WTC11 (cell line): ENCODE data around the gene HPCAL1. TPM values are rescaled to one million over a fixed set of nuclear protein-coding genes. Genes with fewer than 3 reads are reported as not detected.

Experiments used
- ATAC-seq: fragments of 200-7000 bp; cut with Tn5 transposase; 2 replicates; pipeline ENCODE4 v1.10.0; 2021; ENCODE audit warnings: mild to moderate bottlenecking, moderate library complexity
- CTCF ChIA-PET: fragments of 300-600 bp; sonication (Branson Sonifier 250); formaldehyde crosslinking; loops from one replicate; lab custom pipeline; 2021; ENCODE audit warnings: antibody characterized with exemption; lab: Charles Lee
- POLR2A ChIA-PET: fragments of 350-600 bp; sonication (Branson Sonifier 250); formaldehyde crosslinking; loops from one replicate; lab custom pipeline; 2021; ENCODE audit warnings: antibody characterized with exemption; lab: Charles Lee
- DNase-seq: peaks from one replicate; pipeline ENCODE4 v3.0.0; 2021; ENCODE audit warnings: low spot score
- H3K27ac Mint-ChIP-seq: 2 replicates; pipeline ENCODE4 v1.8.0; 2021; ENCODE audit warnings: mixed read lengths
- H3K27me3 Mint-ChIP-seq: 2 replicates; pipeline ENCODE4 v1.8.0; 2021; ENCODE audit warnings: low read depth, mild to moderate bottlenecking, moderate library complexity, mixed read lengths
- H3K36me3 Mint-ChIP-seq: 2 replicates; pipeline ENCODE4 v1.8.0; 2021; ENCODE audit warnings: mixed read lengths
- H3K4me1 Mint-ChIP-seq: 2 replicates; pipeline ENCODE4 v1.8.0; 2022; ENCODE audit warnings: mixed read lengths
- H3K4me3 Mint-ChIP-seq: 2 replicates; pipeline ENCODE4 v1.8.0; 2021; ENCODE audit warnings: mild to moderate bottlenecking, moderate library complexity, mixed read lengths
- H3K9me3 Mint-ChIP-seq: 2 replicates; pipeline ENCODE4 v1.8.0; 2021; ENCODE audit warnings: mixed read lengths
- ATF2 ChIP-seq: sonication (generic); formaldehyde crosslinking; IDR thresholded peaks from 2 replicates; pipeline ENCODE4 v1.8.1; 2022; ENCODE audit warnings: low read depth, missing genetic modification reagents, borderline replicate concordance
- CTCF ChIP-seq: fragments of 200-600 bp; IDR thresholded peaks from 2 replicates; pipeline ENCODE4 v1.8.0; 2022; ENCODE audit warnings: antibody characterized with exemption
- ELF4 ChIP-seq: sonication (generic); formaldehyde crosslinking; IDR thresholded peaks from 2 replicates; pipeline ENCODE4 v1.8.1; 2022; ENCODE audit warnings: low read depth, mild to moderate bottlenecking, moderate library complexity, missing genetic modification reagents
- ETV6 ChIP-seq: sonication (generic); formaldehyde crosslinking; IDR thresholded peaks from 2 replicates; pipeline ENCODE4 v1.8.1; 2022; ENCODE audit warnings: mild to moderate bottlenecking, missing genetic modification reagents
- GABPB1 ChIP-seq: sonication (generic); formaldehyde crosslinking; IDR thresholded peaks from 2 replicates; pipeline ENCODE4 v1.8.1; 2023; ENCODE audit warnings: mild to moderate bottlenecking, missing genetic modification reagents
- GRHL2 ChIP-seq: fragments of 250-450 bp; sonication (Bioruptor Pico); IDR thresholded peaks from 2 replicates; pipeline ENCODE4 v1.8.0; 2022; ENCODE audit warnings: mild to moderate bottlenecking, moderate library complexity; ENCODE audit not compliant: insufficient replicate concordance, severe bottlenecking
- HMGA2 ChIP-seq: fragments of 250-450 bp; sonication (Bioruptor Pico); IDR thresholded peaks from 2 replicates; pipeline ENCODE4 v1.4.0; 2021; ENCODE audit warnings: mild to moderate bottlenecking, moderate library complexity
- MAX ChIP-seq: sonication (generic); formaldehyde crosslinking; IDR thresholded peaks from 2 replicates; pipeline ENCODE4 v1.8.0; 2022; ENCODE audit warnings: mild to moderate bottlenecking, missing genetic modification reagents
- MYBL2 ChIP-seq: sonication (generic); formaldehyde crosslinking; IDR thresholded peaks from 2 replicates; pipeline ENCODE4 v1.8.1; 2023; ENCODE audit warnings: mild to moderate bottlenecking, moderate library complexity, missing genetic modification reagents
- NFATC4 ChIP-seq: fragments of 250-450 bp; sonication (Bioruptor Pico); IDR thresholded peaks from 2 replicates; pipeline ENCODE4 v1.9.0; 2021; ENCODE audit warnings: mild to moderate bottlenecking
- NFE2L1 ChIP-seq: sonication (generic); formaldehyde crosslinking; IDR thresholded peaks from 2 replicates; pipeline ENCODE4 v1.8.1; 2023; ENCODE audit warnings: missing genetic modification reagents
- NFYB ChIP-seq: sonication (generic); formaldehyde crosslinking; conservative IDR thresholded peaks from 2 replicates; pipeline ENCODE4 v1.8.0; 2022; ENCODE audit warnings: low read depth, missing genetic modification reagents
- OVOL2 ChIP-seq: fragments of 250-450 bp; sonication (Bioruptor Pico); IDR thresholded peaks from 2 replicates; pipeline ENCODE4 v1.9.0; 2021; ENCODE audit warnings: mild to moderate bottlenecking, borderline replicate concordance
- RELA ChIP-seq: sonication (generic); formaldehyde crosslinking; IDR thresholded peaks from 2 replicates; pipeline ENCODE4 v1.8.1; 2022; ENCODE audit warnings: missing genetic modification reagents, mild to moderate bottlenecking, borderline replicate concordance
- SMAD4 ChIP-seq: sonication (generic); formaldehyde crosslinking; IDR thresholded peaks from 2 replicates; pipeline ENCODE4 v1.8.0; 2022; ENCODE audit warnings: mild to moderate bottlenecking, missing genetic modification reagents
- SP1 ChIP-seq: sonication (generic); formaldehyde crosslinking; conservative IDR thresholded peaks from 2 replicates; pipeline ENCODE4 v1.8.1; 2022; ENCODE audit warnings: missing genetic modification reagents
- TCF7 ChIP-seq: sonication (generic); formaldehyde crosslinking; IDR thresholded peaks from 2 replicates; pipeline ENCODE4 v1.8.0; 2022; ENCODE audit warnings: mild to moderate bottlenecking, low read depth, missing genetic modification reagents, moderate library complexity
- TEAD1 ChIP-seq: sonication (generic); formaldehyde crosslinking; IDR thresholded peaks from 2 replicates; pipeline ENCODE4 v1.8.0; 2022; ENCODE audit warnings: mild to moderate bottlenecking, missing genetic modification reagents
- TEAD4 ChIP-seq: sonication (generic); formaldehyde crosslinking; IDR thresholded peaks from 2 replicates; pipeline ENCODE4 v1.8.0; 2022; ENCODE audit warnings: mild to moderate bottlenecking, missing genetic modification reagents
- TP53 ChIP-seq: sonication (generic); formaldehyde crosslinking; IDR thresholded peaks from 2 replicates; pipeline ENCODE4 v1.8.1; 2023; ENCODE audit warnings: mild to moderate bottlenecking, missing genetic modification reagents
- USF2 ChIP-seq: sonication (generic); formaldehyde crosslinking; IDR thresholded peaks from 2 replicates; pipeline ENCODE4 v1.8.1; 2023; ENCODE audit warnings: mild to moderate bottlenecking, missing genetic modification reagents, moderate library complexity
- ZMAT4 ChIP-seq: fragments of 250-450 bp; sonication (Bioruptor Pico); IDR thresholded peaks from 2 replicates; pipeline ENCODE4 v1.9.0; 2021; ENCODE audit warnings: mild to moderate bottlenecking
- ZNF121 ChIP-seq: sonication (generic); formaldehyde crosslinking; IDR thresholded peaks from 2 replicates; pipeline ENCODE4 v1.8.0; 2023; ENCODE audit warnings: missing genetic modification reagents
- ZNF138 ChIP-seq: sonication (generic); formaldehyde crosslinking; conservative IDR thresholded peaks from 2 replicates; pipeline ENCODE4 v1.8.1; 2022; ENCODE audit warnings: mild to moderate bottlenecking, moderate library complexity, missing genetic modification reagents
- ZNF263 ChIP-seq: sonication (generic); formaldehyde crosslinking; IDR thresholded peaks from 2 replicates; pipeline ENCODE4 v1.8.1; 2022; ENCODE audit warnings: low read depth, mild to moderate bottlenecking, moderate library complexity, missing genetic modification reagents
- ZNF396 ChIP-seq: fragments of 250-450 bp; sonication (Bioruptor Pico); IDR thresholded peaks from 2 replicates; pipeline ENCODE4 v1.8.0; 2021; ENCODE audit warnings: mild to moderate bottlenecking, moderate library complexity, borderline replicate concordance
- total RNA-seq: library from RNA; stranded (reverse); gene quantifications from 3 replicates; pipeline ENCODE4 v1.2.3, GENCODE V29; 2021

HPCAL1 gene
- total RNA-seq, 1 experiment from 2014 or later = 11.8 TPM

- Mint-ChIP-seq H3K9me3 (peaks cover 11% of the 10 kb centered on the region), H3K4me3 (no peak overlapping the region), H3K36me3 (no peaks in the 10 kb centered on the region), H3K4me1 (peaks cover 9% of the 10 kb centered on the region), H3K27ac (no peak overlapping the region), H3K27me3 (no peaks in the 10 kb centered on the region)
- TF ChIP-seq ATF2 (CRISPR knock-in tag) = no peak
- TF ChIP-seq RELA = no peak
- TF ChIP-seq GABPB1 (CRISPR knock-in tag) = peak; percentile 47; the same call in 1 of the 2 replicates
- TF ChIP-seq CTCF = peak; percentile 93
- no peak for TF ChIP-seq SMAD4 (CRISPR knock-in tag)
- TF ChIP-seq SP1 (CRISPR knock-in tag) = peak; percentile 79
- peak; percentile 61 for TF ChIP-seq MAX (CRISPR knock-in tag)
- TF ChIP-seq ZNF138 (CRISPR knock-in tag) = no peak
- no peak for TF ChIP-seq NFE2L1 (CRISPR knock-in tag)
- no peak for TF ChIP-seq ZNF121 (CRISPR knock-in tag)
- no peak for TF ChIP-seq MYBL2 (CRISPR knock-in tag)
- no peak for TF ChIP-seq HMGA2 (CRISPR knock-in tag)
- ChIA-PET POLR2A (interaction anchor here (0.7 to 1.0 kb wide), 2 partner anchors 139 to 477 kb away, joined by 3 to 5 read pairs; no protein-coding TSS in a partner anchor), CTCF (interaction anchor here (0.6 to 5.8 kb wide), 97 partner anchors 10 to 424 kb away, joined by 3 to 104 read pairs (median 6); partner anchors contain the start of genes HPCAL1, KLF11 and ODC1)
- peak; percentile 90 for DNase-seq
- ATAC-seq = peak; percentile 94
Measured at GRCh38 chr2:10408649-10409579, 106.2 kb downstream of the HPCAL1 start.

- ChIA-PET CTCF (interaction anchor here (0.7 to 5.8 kb wide), 39 partner anchors 9 to 338 kb away, joined by 3 to 104 read pairs (median 10); partner anchors contain the start of genes HPCAL1 and ODC1), POLR2A (no interaction called here)
- no peak for ATAC-seq
- DNase-seq = no peak
- H3K4me1 Mint-ChIP-seq = peaks cover 9% of the 10 kb centered on the region
- H3K9me3 Mint-ChIP-seq = peaks cover 11% of the 10 kb centered on the region
- H3K4me3 Mint-ChIP-seq = no peak overlapping the region
- H3K36me3 Mint-ChIP-seq = no peaks in the 10 kb centered on the region
- H3K27ac Mint-ChIP-seq = no peak overlapping the region
- H3K27me3 Mint-ChIP-seq = no peaks in the 10 kb centered on the region
- TF ChIP-seq GRHL2 (CRISPR knock-in tag) (no peak), TEAD1 (no peak), TP53 (CRISPR knock-in tag) (no peak), ETV6 (no peak), USF2 (no peak), ZNF263 (CRISPR knock-in tag) (no peak), ZNF396 (CRISPR knock-in tag) (no peak), ZMAT4 (CRISPR knock-in tag) (no peak), OVOL2 (CRISPR knock-in tag) (no peak), TCF7 (CRISPR knock-in tag) (no peak), NFATC4 (no peak), TEAD4 (CRISPR knock-in tag) (no peak), ELF4 (CRISPR knock-in tag) (no peak), CTCF (no peak), NFYB (no peak)
Measured at GRCh38 chr2:10410001-10410822, 107.5 kb downstream of the HPCAL1 start.
